ENCODE measurements around the gene WDR1.

DNA sequence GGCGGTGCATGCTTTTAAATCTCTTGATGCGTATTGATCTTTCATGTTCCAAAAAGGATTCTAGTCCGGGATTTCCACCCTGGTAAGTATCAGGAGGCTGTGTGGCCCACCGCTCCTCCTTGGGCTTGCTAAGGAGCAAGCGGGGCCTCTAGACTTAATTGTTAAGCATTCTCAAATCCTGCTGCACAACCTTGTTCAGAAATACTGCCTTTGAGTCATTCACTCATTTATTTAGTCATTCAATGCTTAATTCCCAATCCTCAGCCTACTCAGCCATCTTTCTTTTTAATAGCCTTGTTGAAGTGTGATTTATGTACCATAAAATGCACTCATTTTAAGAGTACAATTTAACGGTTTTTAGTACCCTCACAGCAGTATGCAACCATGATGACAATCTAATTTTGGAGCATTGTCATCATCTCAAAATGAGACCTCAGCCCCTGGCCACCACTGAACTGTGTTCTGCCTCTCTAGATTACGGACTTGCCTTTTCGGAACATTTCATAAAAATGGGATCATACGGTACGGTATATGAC is 79.7 kb downstream of the WDR1 start:
- TF ChIP-seq CTCF (conservative IDR thresholded peaks at IDR 0.05) (no peak), ZFX (IDR thresholded peaks at IDR 0.05) (no peak)

Data from C4-2B (cell line).